Ascending aorta (tissue), 2 donors: ENCODE measurements around the gene AHNAK2. TPM values are rescaled to one million over a fixed set of nuclear protein-coding genes. Genes with fewer than 3 reads are reported as not detected.

ENCODE experiments used
- DNase-seq, 2 donors: peaks; one replicate each; pipeline ENCODE4 v3.0.0-alpha.2; 2019; ENCODE audit warnings: low spot score in 2 of 2
- H3K27ac ChIP-seq, 2 donors: fragments of 200-600 bp; sonication (generic); one replicate each; pipeline ENCODE4 v1.5.1; 2016 to 2017; ENCODE audit warnings: mild to moderate bottlenecking in 1 of 2
- H3K27me3 ChIP-seq: fragments of 200-600 bp; sonication (generic); one replicate; pipeline ENCODE4 v1.5.1; 2017
- H3K36me3 ChIP-seq, 2 donors: fragments of 200-600 bp; sonication (generic); one replicate each; pipeline ENCODE4 v1.5.1; 2016
- H3K4me1 ChIP-seq, 2 donors: fragments of 200-600 bp; sonication (generic); one replicate each; pipeline ENCODE4 v1.5.1; 2016 to 2017; ENCODE audit warnings: mild to moderate bottlenecking in 1 of 2
- H3K4me3 ChIP-seq, 2 donors: fragments of 200-600 bp; sonication (generic); one replicate each; pipeline ENCODE4 v1.5.1; 2016 to 2017; ENCODE audit warnings: mild to moderate bottlenecking in 1 of 2
- H3K9me3 ChIP-seq, 2 donors: fragments of 200-600 bp; sonication (generic); one replicate each; pipeline ENCODE4 v1.5.1; 2016
- CTCF ChIP-seq, 3 experiments: fragments of 200-600 bp in 2 of 3; fragments of 450-650 bp in 1 of 3; sonication (generic) in 2 of 3; IDR thresholded peaks; one replicate each; pipeline ENCODE4 v1.5.1; 2016 to 2019; ENCODE audit warnings: antibody characterized with exemption in 3 of 3, mild to moderate bottlenecking in 1 of 3, moderate library complexity in 1 of 3
- intact Hi-C: fragments of 100-400 bp; cut with DNase I; formaldehyde crosslinking; loops from one replicate; pipeline ENCODE4 v1.15.1; 2023
- total RNA-seq: library from RNA; depleted of rRNA; stranded (reverse); fragments of >200 nt; gene quantifications from one replicate; pipeline ENCODE4 v1.1.0, GENCODE V29; 2016

The AHNAK2 gene
- total RNA-seq, 1 donor from 2014 or later: 35.5 TPM

GRCh38 chr14:104931304-104931770, 46.8 kb downstream of the AHNAK2 start:
- Histone ChIP-seq H3K27me3 (no peaks in the 10 kb centered on the region), H3K36me3 (no peaks in the 10 kb centered on the region), H3K9me3 (no peaks in the 10 kb centered on the region), H3K27ac (no peak overlapping the region), H3K4me3 (no peak overlapping the region), H3K4me1 (peaks cover 0 to 7% of the 10 kb centered on the region in 2 donors)
- intact Hi-C loops: no loop called here
- no peak for TF ChIP-seq CTCF (IDR thresholded peaks at IDR 0.05)
- DNase-seq: peak in 1 of 2 donors; percentile 60

GRCh38 chr14:104930526-104931303, 47.5 kb downstream of the AHNAK2 start:
- no peak overlapping the region for H3K27ac ChIP-seq
- intact Hi-C loops: no loop called here
- H3K4me3 ChIP-seq: no peak overlapping the region
- H3K36me3 ChIP-seq: no peaks in the 10 kb centered on the region
- no peaks in the 10 kb centered on the region for H3K9me3 ChIP-seq
- peak in 1 of 2 donors; percentile 63 for DNase-seq
- no peaks in the 10 kb centered on the region for H3K27me3 ChIP-seq
- peaks cover 0 to 7% of the 10 kb centered on the region in 2 donors for H3K4me1 ChIP-seq
- no peak for TF ChIP-seq CTCF (IDR thresholded peaks at IDR 0.05)

- no peak overlapping the region for H3K4me3 ChIP-seq
- DNase-seq: no peak
- peaks cover 0 to 7% of the 10 kb centered on the region in 2 donors for H3K4me1 ChIP-seq
- no peaks in the 10 kb centered on the region for H3K36me3 ChIP-seq
- H3K27ac ChIP-seq: no peak overlapping the region
- intact Hi-C loops: no loop called here
- no peaks in the 10 kb centered on the region for H3K9me3 ChIP-seq
- TF ChIP-seq CTCF (IDR thresholded peaks at IDR 0.05): no peak
- H3K27me3 ChIP-seq: no peaks in the 10 kb centered on the region
Observed at GRCh38 chr14:104929268-104930230, 48.6 kb downstream of the AHNAK2 start.

DNA sequence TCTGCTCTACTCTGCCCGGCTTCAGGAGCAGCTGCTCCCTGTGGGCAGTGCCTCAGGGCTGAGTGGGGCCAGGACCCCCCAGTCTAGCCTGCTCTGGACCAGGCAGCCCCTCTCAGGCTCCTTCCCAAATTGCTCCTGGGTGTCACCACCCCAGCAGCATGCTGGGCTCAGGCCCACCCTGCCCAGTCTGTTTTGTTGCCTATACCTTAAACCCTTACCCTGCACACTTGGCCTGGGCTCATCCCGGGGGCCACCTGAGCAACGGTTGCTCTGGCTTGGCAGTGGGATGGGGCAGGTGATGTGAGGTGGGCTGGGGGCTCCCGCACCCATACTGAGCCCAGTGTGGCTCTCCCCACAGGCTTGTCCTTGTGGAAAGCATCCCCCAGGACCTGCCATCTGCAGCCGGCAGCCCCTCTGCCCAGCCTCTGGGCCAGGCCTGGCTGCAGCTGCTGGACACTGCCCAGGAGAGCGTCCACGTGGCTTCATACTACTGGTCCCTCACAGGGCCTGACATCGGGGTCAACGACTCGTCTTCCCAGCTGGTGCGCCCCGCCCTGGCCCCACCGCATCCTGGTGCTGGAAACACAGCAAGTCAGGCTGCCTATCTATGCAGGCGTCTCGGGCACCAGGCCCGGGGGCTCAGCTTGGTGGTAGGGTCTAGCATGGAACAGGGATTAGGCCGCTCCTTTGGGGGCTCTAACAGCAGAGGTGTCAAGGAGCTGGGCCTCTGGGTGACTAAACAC, 49.6 kb downstream of the AHNAK2 start:
- Histone ChIP-seq H3K27ac (no peak overlapping the region), H3K36me3 (no peaks in the 10 kb centered on the region), H3K27me3 (no peaks in the 10 kb centered on the region), H3K9me3 (no peaks in the 10 kb centered on the region), H3K4me1 (peaks cover 0 to 4% of the 10 kb centered on the region in 2 donors), H3K4me3 (no peak overlapping the region)
- no peak for DNase-seq
- intact Hi-C loops: no loop called here
- no peak for TF ChIP-seq CTCF (IDR thresholded peaks at IDR 0.05)

- Histone ChIP-seq H3K4me1 (peaks cover 0 to 4% of the 10 kb centered on the region in 2 donors), H3K9me3 (no peaks in the 10 kb centered on the region), H3K27me3 (no peaks in the 10 kb centered on the region), H3K4me3 (no peak overlapping the region), H3K36me3 (no peaks in the 10 kb centered on the region), H3K27ac (no peak overlapping the region)
- intact Hi-C loops: no loop called here
- DNase-seq: no peak
- no peak for TF ChIP-seq CTCF (IDR thresholded peaks at IDR 0.05)
Observed at GRCh38 chr14:104927901-104928300, 50.3 kb downstream of the AHNAK2 start.
